ENCODE data around the gene CTU1.
A peak's percentile ranks its signal among the peaks of the same experiment; 100 is the strongest.

GRCh38 chr19:51127755-51128154 lies 19.5 kb upstream of the CTU1 start:
- TF ChIP-seq CTCF (IDR thresholded peaks at IDR 0.05) (no peak), POLR2AphosphoS5 (IDR thresholded peaks at IDR 0.05) (peak in 3 of 4 donors; percentile 48 to 69 (median 55)), EP300 (IDR thresholded peaks at IDR 0.05) (no peak), POLR2A (IDR thresholded peaks at IDR 0.05) (peak in 1 of 2 donors; percentile 21)

All from sigmoid colon (tissue), 4 donors.